Lower leg skin (tissue), 4 donors: ENCODE measurements around the gene IGSF9. TPM values are rescaled to one million over a fixed set of nuclear protein-coding genes. Genes with fewer than 3 reads are reported as not detected.

Experiments used
- DNase-seq, 2 donors: peaks; one replicate each; pipeline ENCODE4 v3.0.0-alpha.2; 2019; ENCODE audit warnings: low spot score in 2 of 2
- H3K4me3 ChIP-seq: fragments of 200-600 bp; sonication (generic); 2 replicates; pipeline ENCODE4 v1.5.1; 2017; ENCODE audit warnings: mild to moderate bottlenecking, low read depth; ENCODE audit not compliant: poor library complexity, severe bottlenecking
- CTCF ChIP-seq, 3 donors: fragments of 450-650 bp; IDR thresholded peaks; one replicate each; pipeline ENCODE4 v1.5.1; 2016; ENCODE audit warnings: antibody characterized with exemption in 3 of 3, mild to moderate bottlenecking in 3 of 3, moderate library complexity in 2 of 3
- POLR2A ChIP-seq, 2 donors: fragments of 450-650 bp; IDR thresholded peaks; one replicate each; pipeline ENCODE4 v1.6.1; 2016 to 2017; ENCODE audit warnings: antibody characterized with exemption in 2 of 2, mild to moderate bottlenecking in 1 of 2, moderate library complexity in 1 of 2
- WGBS, 2 donors: methylation state at CpG; one replicate each; pipeline ENCODE4 v1.1.5; 2018; 5-methylcytosine and 5-hydroxymethylcytosine counted together
- intact Hi-C: fragments of 100-400 bp; cut with DNase I; formaldehyde crosslinking; loops from one replicate; pipeline ENCODE4 v1.15.0; 2023; ENCODE audit warnings: low total_unique reads
- total RNA-seq, 4 donors: library from RNA; depleted of rRNA; stranded (reverse); fragments of >200 nt; gene quantifications; one replicate each; pipeline ENCODE4 v1.1.0, GENCODE V29; 2016

IGSF9 gene
- total RNA-seq, 4 donors from 2014 or later, result 17.7 to 29.6 (median 19.6) TPM

- no peak overlapping the region for H3K4me3 ChIP-seq
- TF ChIP-seq CTCF (IDR thresholded peaks at IDR 0.05) (no peak), POLR2A (IDR thresholded peaks at IDR 0.05) (no peak)
- 34 to 38% methylated on average over 2 to 5 of the region's 5 CpGs for WGBS, 2 donors
- peak in 1 of 2 donors; percentile 62 for DNase-seq
- intact Hi-C loops, result no loop called here
These were observed 2.2 kb downstream of the IGSF9 start for GRCh38 chr1:159943278-159943640.

- TF ChIP-seq CTCF (IDR thresholded peaks at IDR 0.05), result no peak
- no peak for TF ChIP-seq POLR2A (IDR thresholded peaks at IDR 0.05)
- no peak overlapping the region for H3K4me3 ChIP-seq
- WGBS, 2 donors, result 64 to 66% methylated on average over 15 of the region's 15 CpGs
- peak in 1 of 2 donors; percentile 69 for DNase-seq
- intact Hi-C loops, result no loop called here
These were observed 2.7 kb downstream of the IGSF9 start for GRCh38 chr1:159942632-159943277.

- WGBS, 2 donors, result 58 to 59% methylated on average over 14 to 15 of the region's 15 CpGs
- intact Hi-C loops, result no loop called here
- TF ChIP-seq CTCF (IDR thresholded peaks at IDR 0.05) (no peak), POLR2A (IDR thresholded peaks at IDR 0.05) (no peak)
- DNase-seq, result no peak
- no peak overlapping the region for H3K4me3 ChIP-seq
These were observed 3.5 kb downstream of the IGSF9 start for GRCh38 chr1:159941591-159942560.

GRCh38 chr1:159941141-159941540 lies 4.3 kb downstream of the IGSF9 start:
- no peak for TF ChIP-seq CTCF (IDR thresholded peaks at IDR 0.05)
- no peak for TF ChIP-seq POLR2A (IDR thresholded peaks at IDR 0.05)
- no peak for DNase-seq
- intact Hi-C loops, result no loop called here
- WGBS, 2 donors, result 52 to 61% methylated on average over 5 of the region's 5 CpGs
- H3K4me3 ChIP-seq, result no peak overlapping the region

- no peak for DNase-seq
- no peak for TF ChIP-seq CTCF (IDR thresholded peaks at IDR 0.05)
- no peak for TF ChIP-seq POLR2A (IDR thresholded peaks at IDR 0.05)
- intact Hi-C loops, result no loop called here
- H3K4me3 ChIP-seq, result no peak overlapping the region
- 59 to 68% methylated on average over 11 of the region's 11 CpGs for WGBS, 2 donors
These were observed 5.3 kb downstream of the IGSF9 start for GRCh38 chr1:159940006-159940620.
